Upper lobe of left lung (tissue), 6 donors: ENCODE results near the gene ZNF559. TPM values are rescaled to one million over a fixed set of nuclear protein-coding genes. Genes with fewer than 3 reads are reported as not detected.
"Not testable (repeated sequence)": the region's sequence is repeated elsewhere in the genome, so short reads cannot be mapped to it uniquely, and the experiment has no call there.

Experiments
- ATAC-seq, 2 donors: fragments of 200-7000 bp; cut with Tn5 transposase; one replicate each; pipeline ENCODE4 v1.9.1; 2022; ENCODE audit warnings: mild to moderate bottlenecking in 2 of 2, moderate library complexity in 2 of 2; ENCODE audit not compliant: low FRiP score in 2 of 2
- DNase-seq, 2 donors: peaks; one replicate each; pipeline ENCODE4 v3.0.0-alpha.2; 2019 to 2020
- H3K27ac ChIP-seq, 4 donors: fragments of 200-600 bp; sonication (generic); one replicate each; pipeline ENCODE4 v1.5.1; 2016 to 2019
- H3K27me3 ChIP-seq, 4 donors: fragments of 200-600 bp; sonication (generic); one replicate each; pipeline ENCODE4 v1.5.1; 2017 to 2019
- H3K36me3 ChIP-seq, 4 donors: fragments of 200-600 bp; sonication (generic); one replicate each; pipeline ENCODE4 v1.5.1; 2016 to 2019
- H3K4me1 ChIP-seq, 4 donors: fragments of 200-600 bp; sonication (generic); one replicate each; pipeline ENCODE4 v1.5.1; 2018 to 2019
- H3K4me3 ChIP-seq, 4 donors: fragments of 200-600 bp; sonication (generic); one replicate each; pipeline ENCODE4 v1.5.1; 2017 to 2019; ENCODE audit warnings: mild to moderate bottlenecking in 2 of 4, moderate library complexity in 1 of 4
- H3K9me3 ChIP-seq, 4 donors: fragments of 200-600 bp; sonication (generic); one replicate each; pipeline ENCODE4 v1.5.1; 2018 to 2019
- EP300 ChIP-seq, 4 donors: sonication (generic); formaldehyde crosslinking; IDR thresholded peaks; one replicate each; pipeline ENCODE4 v1.5.1; 2017; ENCODE audit warnings: antibody characterized with exemption in 4 of 4, control low read depth in 2 of 4
- POLR2A ChIP-seq, 4 donors: fragments of 450-650 bp; IDR thresholded peaks; one replicate each; pipeline ENCODE4 v1.5.1; 2016 to 2017; ENCODE audit warnings: antibody characterized with exemption in 4 of 4, mild to moderate bottlenecking in 2 of 4
- POLR2AphosphoS5 ChIP-seq, 2 donors: sonication (generic); formaldehyde crosslinking; IDR thresholded peaks; one replicate each; pipeline ENCODE4 v1.5.1; 2017; ENCODE audit warnings: antibody characterized with exemption in 2 of 2
- WGBS, 2 donors: methylation state at CpG; one replicate each; pipeline ENCODE4 v1.1.5; 2017 to 2018; 5-methylcytosine and 5-hydroxymethylcytosine counted together
- total RNA-seq, 6 donors: library from RNA; depleted of rRNA in 4 of 6; stranded (reverse); fragments of >200 nt in 4 of 6; gene quantifications; one replicate each; pipeline versions ENCODE4 v1.1.0 to v1.2.1, GENCODE V29; 2016 to 2021
- TF ChIP-seq, protein P1 (sequence below), 6 experiments: fragments of 450-650 bp in 4 of 6; fragments of 200-600 bp in 2 of 6; sonication (generic) in 2 of 6; IDR thresholded peaks; one replicate each; pipeline ENCODE4 v1.5.1; 2016 to 2019; ENCODE audit warnings: antibody characterized with exemption in 6 of 6
- donor health status: DM: no; HTN: no; CAD: no; lungs with moderate emphysema.
- donor health status: DM: no; HTN: yes; CAD: no; lungs with severe emphysema.

The ZNF559 gene
- total RNA-seq, result 10 to 100 TPM in 5 of 6 donors, 1 to 10 TPM in 1; 9.6 to 26.2 (median 15.6) TPM

DNA sequence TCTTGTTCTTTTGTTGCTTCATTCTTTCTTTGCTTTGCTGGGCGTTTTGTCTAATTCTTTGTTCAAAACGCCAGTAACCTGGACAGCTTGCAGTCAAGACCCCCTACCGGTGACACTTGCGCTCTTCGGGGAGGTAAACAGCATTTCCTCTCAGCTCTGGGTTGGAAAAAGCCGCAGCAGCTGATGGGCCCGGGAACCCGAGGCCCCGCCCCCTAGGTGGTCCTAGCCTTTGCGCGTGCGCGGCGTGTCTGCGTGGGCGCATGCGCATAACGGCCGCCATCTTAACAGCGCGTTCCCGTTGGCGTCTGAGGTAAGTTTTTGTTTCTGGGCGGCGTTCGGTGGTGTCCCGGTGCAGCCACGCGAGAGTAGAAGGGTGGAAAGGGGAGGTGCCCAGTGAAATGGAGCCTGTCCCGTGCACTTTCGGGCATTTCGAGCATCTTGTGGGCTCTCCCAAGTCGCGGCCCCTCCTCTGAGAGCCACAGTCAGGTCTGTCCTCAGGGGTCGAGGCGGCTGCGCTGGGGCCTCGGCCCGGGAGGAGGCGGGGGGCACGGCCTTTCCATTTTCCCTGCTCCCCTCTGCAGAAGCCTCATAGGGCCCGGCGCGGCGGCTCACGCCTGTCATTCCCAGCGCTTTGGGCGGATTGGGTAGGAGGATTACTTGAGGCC is at the start of gene ZNF559:
Gene ZNF559 (plus strand): TSS at position 261 of the 665 bp plus-strand sequence. CDS start 14,371 bp downstream, outside the sequence.
- H3K9me3 ChIP-seq, result peaks cover 0 to 38% (median 34%) of the 10 kb centered on the region in 4 donors
- TF ChIP-seq POLR2A (IDR thresholded peaks at IDR 0.05), result peak in 2 of 4 donors; percentile 38 to 58
- TF ChIP-seq, protein P1, sequence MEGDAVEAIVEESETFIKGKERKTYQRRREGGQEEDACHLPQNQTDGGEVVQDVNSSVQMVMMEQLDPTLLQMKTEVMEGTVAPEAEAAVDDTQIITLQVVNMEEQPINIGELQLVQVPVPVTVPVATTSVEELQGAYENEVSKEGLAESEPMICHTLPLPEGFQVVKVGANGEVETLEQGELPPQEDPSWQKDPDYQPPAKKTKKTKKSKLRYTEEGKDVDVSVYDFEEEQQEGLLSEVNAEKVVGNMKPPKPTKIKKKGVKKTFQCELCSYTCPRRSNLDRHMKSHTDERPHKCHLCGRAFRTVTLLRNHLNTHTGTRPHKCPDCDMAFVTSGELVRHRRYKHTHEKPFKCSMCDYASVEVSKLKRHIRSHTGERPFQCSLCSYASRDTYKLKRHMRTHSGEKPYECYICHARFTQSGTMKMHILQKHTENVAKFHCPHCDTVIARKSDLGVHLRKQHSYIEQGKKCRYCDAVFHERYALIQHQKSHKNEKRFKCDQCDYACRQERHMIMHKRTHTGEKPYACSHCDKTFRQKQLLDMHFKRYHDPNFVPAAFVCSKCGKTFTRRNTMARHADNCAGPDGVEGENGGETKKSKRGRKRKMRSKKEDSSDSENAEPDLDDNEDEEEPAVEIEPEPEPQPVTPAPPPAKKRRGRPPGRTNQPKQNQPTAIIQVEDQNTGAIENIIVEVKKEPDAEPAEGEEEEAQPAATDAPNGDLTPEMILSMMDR (IDR thresholded peaks at IDR 0.05), result peak in 5 of 6 experiments; percentile 16 to 40 (median 22)
- TF ChIP-seq EP300 (IDR thresholded peaks at IDR 0.05), result no peak
- TF ChIP-seq POLR2AphosphoS5 (IDR thresholded peaks at IDR 0.05), result peak; percentile 34 to 62
- WGBS, 2 donors, result 0 to 1% methylated on average over 17 to 34 of the region's 48 CpGs

DNA sequence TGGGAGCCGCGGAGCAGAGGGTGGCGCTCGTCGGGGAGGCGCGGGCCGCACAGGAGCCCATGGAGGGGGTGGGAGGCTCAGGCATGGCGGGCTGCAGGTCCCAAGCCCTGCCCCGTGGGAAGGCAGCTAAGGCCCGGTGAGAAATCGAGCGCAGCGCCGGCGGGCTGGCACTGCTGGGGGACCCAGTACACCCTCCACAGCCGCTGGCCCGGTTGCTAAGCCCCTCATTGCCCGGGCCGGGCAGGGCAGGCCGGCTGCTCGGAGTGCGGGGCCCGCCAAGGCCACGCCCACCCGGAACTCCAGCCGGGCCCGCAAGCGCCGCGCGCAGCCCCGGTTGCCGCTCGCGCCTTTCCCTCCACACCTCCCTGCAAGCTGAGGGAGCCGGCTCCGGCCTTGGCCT is 40.5 kb upstream of the ZNF559 start:
- H3K4me1 ChIP-seq, ATAC-seq, H3K27me3 ChIP-seq, H3K36me3 ChIP-seq, H3K27ac ChIP-seq: not testable (repeated sequence)
- Histone ChIP-seq H3K4me3 (peak overlapping the region in 2 of 4 donors; percentile 16 to 27), H3K9me3 (peaks cover 11 to 45% (median 39%) of the 10 kb centered on the region in 4 donors)
- WGBS, 2 donors, result 0 to 40% methylated on average over 2 to 3 of the region's 38 CpGs
- DNase-seq, result peak in 1 of 2 donors; percentile 76

More for the DNA sequence above, at the start of gene ZNF559:
- Histone ChIP-seq H3K27me3 (no peaks in the 10 kb centered on the region), H3K27ac (peak within 1 kb of the TSS; percentile 77 to 93 (median 90)), H3K4me3 (peak within 1 kb of the TSS; percentile 52 to 89 (median 77)), H3K36me3 (peaks cover 0 to 13% (median 6%) of the 10 kb centered on the region in 4 donors), H3K4me1 (peaks cover 4 to 15% (median 8%) of the 10 kb centered on the region in 4 donors)
- DNase-seq (peak; percentile 93 to 98), ATAC-seq (peak; percentile 97 to 98)

DNA sequence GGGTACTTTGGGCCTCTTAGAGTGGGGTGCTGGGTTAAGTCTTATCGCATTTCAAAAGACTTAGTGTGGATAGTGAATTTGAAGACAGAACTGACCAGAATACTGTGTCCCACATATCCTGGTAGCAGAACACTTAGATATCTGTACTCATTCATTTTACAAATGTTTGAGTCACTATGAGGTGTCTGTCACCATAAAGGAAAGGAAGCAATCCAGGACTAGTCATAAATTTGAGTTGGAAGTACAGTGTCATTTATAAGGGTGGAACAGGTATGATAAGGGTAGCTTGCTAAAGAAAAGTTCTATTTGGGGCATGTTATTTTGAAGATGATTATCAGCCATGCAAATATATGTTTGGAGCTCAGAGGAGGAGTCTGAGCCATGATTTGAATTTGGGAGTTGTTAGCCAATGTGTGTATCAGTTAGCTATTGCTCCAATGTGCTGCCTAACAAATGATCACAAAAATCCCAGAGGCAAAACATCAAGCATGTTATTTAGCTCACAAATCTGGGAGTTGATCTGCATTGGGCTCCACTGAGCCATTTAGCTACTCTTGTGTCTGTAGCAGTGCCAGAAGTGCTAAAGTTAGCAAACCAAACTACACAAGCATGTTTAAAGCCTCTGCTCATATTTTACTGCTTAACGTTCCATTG is 34.6 kb upstream of the ZNF559 start:
- H3K4me3 ChIP-seq, result no peak overlapping the region
- ATAC-seq (no peak), DNase-seq (no peak)
- TF ChIP-seq POLR2AphosphoS5 (IDR thresholded peaks at IDR 0.05), result no peak
- TF ChIP-seq EP300 (IDR thresholded peaks at IDR 0.05), result no peak
- no peak for TF ChIP-seq POLR2A (IDR thresholded peaks at IDR 0.05)
- TF ChIP-seq, protein P1 (IDR thresholded peaks at IDR 0.05), result no peak
- no peaks in the 10 kb centered on the region for H3K4me1 ChIP-seq
- H3K9me3 ChIP-seq, result peaks cover 55 to 84% (median 75%) of the 10 kb centered on the region in 4 donors
- no peak overlapping the region for H3K27ac ChIP-seq
- 96% methylated on average over 2 of the region's 2 CpGs for WGBS, 2 donors
- H3K36me3 ChIP-seq, result peaks cover 0 to 25% (median 18%) of the 10 kb centered on the region in 4 donors
- H3K27me3 ChIP-seq, result no peaks in the 10 kb centered on the region

DNA sequence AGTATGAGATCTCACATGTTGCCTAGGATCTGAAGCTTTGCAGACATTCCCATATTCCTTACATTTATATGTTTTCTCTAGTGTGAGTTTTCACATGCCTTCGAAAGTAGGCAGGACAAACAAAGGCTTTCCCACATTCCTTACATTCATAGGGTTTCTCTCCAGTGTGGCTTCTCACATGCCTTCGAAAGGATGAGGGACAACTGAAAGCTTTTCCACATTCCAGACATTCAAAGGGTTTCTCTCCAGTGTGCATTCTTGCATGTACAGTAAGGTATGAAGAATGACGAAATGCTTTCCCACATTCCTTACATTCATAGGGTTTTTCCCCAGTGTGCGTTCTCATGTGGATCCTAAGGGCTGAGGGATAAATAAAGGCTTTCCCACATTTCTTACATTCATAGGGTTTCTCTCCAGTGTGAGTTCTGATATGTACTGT is 28.5 kb upstream of the ZNF559 start:
- no peak overlapping the region for H3K4me3 ChIP-seq
- no peak for DNase-seq
- H3K27me3 ChIP-seq, result no peaks in the 10 kb centered on the region
- TF ChIP-seq, protein P1 (IDR thresholded peaks at IDR 0.05), result no peak
- TF ChIP-seq POLR2AphosphoS5 (IDR thresholded peaks at IDR 0.05), result no peak
- H3K36me3 ChIP-seq, result peaks cover 29 to 75% (median 64%) of the 10 kb centered on the region in 4 donors
- no peak overlapping the region for H3K27ac ChIP-seq
- H3K9me3 ChIP-seq, result peaks cover 86 to 98% (median 94%) of the 10 kb centered on the region in 4 donors
- no peak for ATAC-seq
- H3K4me1 ChIP-seq, result no peaks in the 10 kb centered on the region
- WGBS, 2 donors, result 96 to 98% methylated on average over 4 of the region's 4 CpGs

DNA sequence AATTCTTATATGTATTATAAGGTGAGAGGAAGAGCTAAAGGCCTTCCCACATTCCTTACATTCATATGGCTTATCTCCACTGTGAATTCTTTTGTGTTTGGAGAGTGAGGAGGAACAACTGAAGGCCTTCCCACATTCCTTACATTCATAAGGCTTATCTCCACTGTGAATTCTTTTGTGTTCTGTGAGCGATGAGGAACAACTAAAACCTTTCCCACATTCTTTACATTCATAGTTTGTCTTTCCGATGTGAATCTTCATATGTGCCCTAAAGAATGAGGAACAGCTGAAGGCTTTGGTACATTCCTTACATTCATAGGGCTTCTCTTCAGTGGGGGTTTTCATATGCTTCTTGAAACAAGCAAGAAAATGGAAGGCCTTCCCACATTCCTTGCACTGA is 27.6 kb upstream of the ZNF559 start:
- TF ChIP-seq EP300 (IDR thresholded peaks at IDR 0.05), result no peak
- TF ChIP-seq POLR2A (IDR thresholded peaks at IDR 0.05), result no peak
- no peak for TF ChIP-seq POLR2AphosphoS5 (IDR thresholded peaks at IDR 0.05)
- TF ChIP-seq, protein P1 (IDR thresholded peaks at IDR 0.05), result no peak
- ATAC-seq (no peak), DNase-seq (no peak)
- H3K36me3 ChIP-seq, result peaks cover 33 to 84% (median 72%) of the 10 kb centered on the region in 4 donors
- WGBS, 2 donors, result 90 to 98% methylated on average over 2 of the region's 2 CpGs
- H3K9me3 ChIP-seq, result peaks cover 81 to 100% (median 98%) of the 10 kb centered on the region in 4 donors
- no peaks in the 10 kb centered on the region for H3K4me1 ChIP-seq
- H3K27ac ChIP-seq, result no peak overlapping the region
- H3K27me3 ChIP-seq, result no peaks in the 10 kb centered on the region
- no peak overlapping the region for H3K4me3 ChIP-seq
